ENCODE results near the gene BRF1.
A peak's percentile ranks its signal among the peaks of the same experiment; 100 is the strongest.

Gene BRF1

DNA sequence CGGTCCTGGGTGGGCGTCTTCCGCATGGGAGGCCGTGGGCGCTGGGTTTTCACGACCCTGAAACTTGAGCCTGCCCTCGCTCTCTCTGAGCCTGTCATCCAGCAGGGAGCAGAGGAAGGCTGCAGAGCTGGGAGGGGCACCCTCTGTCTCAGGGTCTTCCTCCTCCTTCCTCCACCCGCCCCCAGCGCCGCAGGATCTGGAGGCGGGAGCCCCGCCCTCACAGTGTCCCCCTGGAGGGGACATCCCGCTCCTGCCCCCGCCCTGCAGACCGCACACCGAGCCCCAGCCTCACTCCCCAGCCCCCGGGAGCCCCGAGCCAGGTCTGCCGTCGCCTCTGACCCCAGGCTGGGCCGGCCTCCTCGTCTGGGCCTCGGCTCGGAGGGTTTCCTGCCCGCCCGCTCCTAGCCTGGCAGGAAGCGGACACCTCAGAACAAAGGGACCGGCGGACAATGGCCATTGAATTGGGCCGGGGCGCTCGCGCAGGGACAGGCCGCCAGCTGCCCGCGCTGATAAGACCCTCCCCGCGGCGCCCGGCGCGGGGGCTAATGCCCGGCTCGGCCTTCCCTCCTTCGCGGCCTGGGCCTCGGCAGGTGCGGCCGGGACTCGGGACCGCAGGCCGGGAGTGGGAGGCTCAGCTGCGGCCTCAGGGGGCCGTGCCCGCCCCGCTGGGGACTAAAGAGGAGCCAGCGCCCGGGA, 104.4 kb downstream of the BRF1 start:
- H3K27me3 ChIP-seq (ENCODE audit: control insufficient read depth in 1 of 2, insufficient read depth in 1 of 2, low read length in 2 of 2): peaks cover 42 to 82% of the 10 kb centered on the region in 2 experiments
- H2BK15ac ChIP-seq (ENCODE audit: low read depth, poor library complexity, severe bottlenecking): no peak overlapping the region
- no peak overlapping the region for H4K8ac ChIP-seq (ENCODE audit: low read length)
- no peak overlapping the region for H3K14ac ChIP-seq (ENCODE audit: low read length in 2 of 2)
- H2BK5ac ChIP-seq (ENCODE audit: low read depth, low read length, poor library complexity, severe bottlenecking): no peak overlapping the region
- H3K27ac ChIP-seq (ENCODE audit: low read length, poor library complexity, severe bottlenecking): no peak overlapping the region
- peaks cover 36% of the 10 kb centered on the region for H3K4me1 ChIP-seq (ENCODE audit: control insufficient read depth, insufficient read depth, low read depth, low read length)
- no peak overlapping the region for H2BK12ac ChIP-seq (ENCODE audit: low read length in 2 of 2)
- H3K18ac ChIP-seq (ENCODE audit: low read depth in 1 of 2, low read length in 2 of 2): no peak overlapping the region
- no peaks in the 10 kb centered on the region for H3K9me3 ChIP-seq (ENCODE audit: control insufficient read depth, low read length)
- H2AK5ac ChIP-seq (ENCODE audit: low read length, severe bottlenecking): no peak overlapping the region
- no peak overlapping the region for H2BK120ac ChIP-seq (ENCODE audit: low read depth, low read length)
- H3K79me1 ChIP-seq (replicated peaks; ENCODE audit: low read length, poor library complexity, severe bottlenecking): no peaks in the 10 kb centered on the region
- H4K91ac ChIP-seq (ENCODE audit: low read length): no peak overlapping the region
- no peak overlapping the region for H3K4ac ChIP-seq (ENCODE audit: low read depth in 1 of 2, low read length in 2 of 2)
- no peak overlapping the region for H3K23ac ChIP-seq (ENCODE audit: low read length in 2 of 2)
- H3K4me2 ChIP-seq (ENCODE audit: low read length, poor library complexity, severe bottlenecking): peak overlapping the region; percentile 30
- H3K4me3 ChIP-seq (ENCODE audit: insufficient read depth in 1 of 2, low read depth in 1 of 2, low read length in 2 of 2): no peak overlapping the region
- no peaks in the 10 kb centered on the region for H3K36me3 ChIP-seq (ENCODE audit: control insufficient read depth in 1 of 2, insufficient read depth in 2 of 2, low read depth in 1 of 2, low read length in 2 of 2)
- no peak overlapping the region for H2AFZ ChIP-seq (ENCODE audit: low read depth, low read length)
- WGBS: 4% methylated on average over 56 of the region's 58 CpGs
- H3K9ac ChIP-seq (ENCODE audit: low read length): no peak overlapping the region
- no peak for DNase-seq

DNA sequence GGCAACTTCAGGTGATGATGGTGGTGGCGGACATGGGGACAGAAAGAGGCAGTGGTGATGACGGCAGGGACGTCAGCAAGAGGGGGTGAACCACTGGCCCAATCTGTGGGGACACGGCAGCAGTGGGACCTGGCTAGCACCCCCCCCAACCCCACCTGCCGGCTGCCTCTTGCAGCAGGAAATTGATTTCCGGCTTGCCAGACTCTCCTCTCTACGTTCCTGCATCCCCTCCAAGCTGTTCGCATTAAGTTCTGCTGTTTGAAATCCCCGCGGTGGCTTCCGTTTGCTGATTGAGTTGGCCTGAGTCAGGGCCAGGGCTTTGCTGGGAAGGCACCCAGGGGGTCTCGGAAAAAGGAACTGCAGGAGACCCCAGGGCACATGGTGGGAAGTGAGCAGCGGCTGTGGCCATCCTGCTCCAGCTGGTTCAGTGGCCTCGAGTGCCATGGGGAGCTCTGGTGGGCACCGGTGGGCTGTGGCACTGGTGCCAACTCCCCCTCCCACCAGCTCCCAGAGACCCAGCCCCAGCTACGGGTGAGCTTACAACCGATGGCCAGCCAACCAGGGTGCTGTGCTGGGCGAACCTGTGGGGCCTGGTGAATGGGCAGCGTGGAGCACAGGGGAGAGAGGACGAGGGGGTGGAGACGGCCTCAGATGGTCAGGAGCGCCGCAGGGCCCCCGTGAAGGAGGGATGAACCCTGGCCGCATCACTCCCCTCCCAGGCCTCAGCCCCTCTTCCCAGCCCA, 105.1 kb downstream of the BRF1 start:
- Histone ChIP-seq H3K27ac (ENCODE audit: low read length, poor library complexity, severe bottlenecking) (no peak overlapping the region), H2BK15ac (ENCODE audit: low read depth, poor library complexity, severe bottlenecking) (no peak overlapping the region), H3K4me3 (ENCODE audit: insufficient read depth in 1 of 2, low read depth in 1 of 2, low read length in 2 of 2) (no peak overlapping the region), H3K9me3 (ENCODE audit: control insufficient read depth, low read length) (no peaks in the 10 kb centered on the region), H4K8ac (ENCODE audit: low read length) (no peak overlapping the region), H3K18ac (ENCODE audit: low read depth in 1 of 2, low read length in 2 of 2) (no peak overlapping the region), H3K23ac (ENCODE audit: low read length in 2 of 2) (no peak overlapping the region), H3K14ac (ENCODE audit: low read length in 2 of 2) (no peak overlapping the region), H2AK5ac (ENCODE audit: low read length, severe bottlenecking) (no peak overlapping the region), H3K36me3 (ENCODE audit: control insufficient read depth in 1 of 2, insufficient read depth in 2 of 2, low read depth in 1 of 2, low read length in 2 of 2) (no peaks in the 10 kb centered on the region), H3K4me1 (ENCODE audit: control insufficient read depth, insufficient read depth, low read depth, low read length) (peaks cover 34% of the 10 kb centered on the region), H4K91ac (ENCODE audit: low read length) (no peak overlapping the region), H3K4ac (ENCODE audit: low read depth in 1 of 2, low read length in 2 of 2) (no peak overlapping the region), H3K27me3 (ENCODE audit: control insufficient read depth in 1 of 2, insufficient read depth in 1 of 2, low read length in 2 of 2) (peaks cover 42 to 82% of the 10 kb centered on the region in 2 experiments), H3K4me2 (ENCODE audit: low read length, poor library complexity, severe bottlenecking) (no peak overlapping the region), H2BK120ac (ENCODE audit: low read depth, low read length) (no peak overlapping the region), H2AFZ (ENCODE audit: low read depth, low read length) (no peak overlapping the region), H2BK5ac (ENCODE audit: low read depth, low read length, poor library complexity, severe bottlenecking) (no peak overlapping the region), H3K79me1 (replicated peaks; ENCODE audit: low read length, poor library complexity, severe bottlenecking) (no peaks in the 10 kb centered on the region), H2BK12ac (ENCODE audit: low read length in 2 of 2) (no peak overlapping the region), H3K9ac (ENCODE audit: low read length) (no peak overlapping the region)
- 42% methylated on average over 24 of the region's 25 CpGs for WGBS
- no peak for DNase-seq

DNA sequence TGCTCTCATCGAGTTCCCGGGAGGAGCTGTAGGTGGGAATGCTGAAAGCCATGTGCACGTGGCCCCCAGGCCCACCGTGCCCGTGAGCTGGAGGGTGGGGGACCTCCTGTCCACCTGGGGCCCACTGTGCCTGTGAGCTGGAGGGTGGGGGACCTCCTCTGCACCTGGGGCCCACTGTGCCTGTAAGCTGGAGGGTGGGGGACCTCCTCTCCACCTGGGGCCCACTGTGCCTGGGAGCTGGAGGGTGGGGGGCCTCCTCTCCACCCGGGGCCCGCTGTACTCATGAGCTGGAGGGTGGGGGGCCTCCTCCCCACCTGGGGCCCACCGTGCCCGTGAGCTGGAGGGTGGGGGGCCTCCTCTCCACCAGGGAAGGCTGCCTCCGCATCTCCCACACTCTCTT, 105.8 kb downstream of the BRF1 start:
- no peak overlapping the region for H3K9ac ChIP-seq (ENCODE audit: low read length)
- H3K4me1 ChIP-seq (ENCODE audit: control insufficient read depth, insufficient read depth, low read depth, low read length): peaks cover 34% of the 10 kb centered on the region
- H2AK5ac ChIP-seq (ENCODE audit: low read length, severe bottlenecking): no peak overlapping the region
- WGBS: 88% methylated on average over 10 of the region's 10 CpGs
- H3K4me2 ChIP-seq (ENCODE audit: low read length, poor library complexity, severe bottlenecking): no peak overlapping the region
- DNase-seq: no peak
- H3K27ac ChIP-seq (ENCODE audit: low read length, poor library complexity, severe bottlenecking): no peak overlapping the region
- H3K27me3 ChIP-seq (ENCODE audit: control insufficient read depth in 1 of 2, insufficient read depth in 1 of 2, low read length in 2 of 2): peaks cover 42 to 81% of the 10 kb centered on the region in 2 experiments
- no peak overlapping the region for H2BK5ac ChIP-seq (ENCODE audit: low read depth, low read length, poor library complexity, severe bottlenecking)
- H3K4ac ChIP-seq (ENCODE audit: low read depth in 1 of 2, low read length in 2 of 2): no peak overlapping the region
- no peaks in the 10 kb centered on the region for H3K79me1 ChIP-seq (replicated peaks; ENCODE audit: low read length, poor library complexity, severe bottlenecking)
- H2BK15ac ChIP-seq (ENCODE audit: low read depth, poor library complexity, severe bottlenecking): no peak overlapping the region
- H3K36me3 ChIP-seq (ENCODE audit: control insufficient read depth in 1 of 2, insufficient read depth in 2 of 2, low read depth in 1 of 2, low read length in 2 of 2): no peaks in the 10 kb centered on the region
- no peak overlapping the region for H2BK12ac ChIP-seq (ENCODE audit: low read length in 2 of 2)
- H3K4me3 ChIP-seq (ENCODE audit: insufficient read depth in 1 of 2, low read depth in 1 of 2, low read length in 2 of 2): no peak overlapping the region
- no peaks in the 10 kb centered on the region for H3K9me3 ChIP-seq (ENCODE audit: control insufficient read depth, low read length)
- no peak overlapping the region for H2BK120ac ChIP-seq (ENCODE audit: low read depth, low read length)
- no peak overlapping the region for H4K8ac ChIP-seq (ENCODE audit: low read length)
- H3K23ac ChIP-seq (ENCODE audit: low read length in 2 of 2): no peak overlapping the region
- no peak overlapping the region for H3K14ac ChIP-seq (ENCODE audit: low read length in 2 of 2)
- H4K91ac ChIP-seq (ENCODE audit: low read length): no peak overlapping the region
- H3K18ac ChIP-seq (ENCODE audit: low read depth in 1 of 2, low read length in 2 of 2): no peak overlapping the region
- H2AFZ ChIP-seq (ENCODE audit: low read depth, low read length): no peak overlapping the region

DNA sequence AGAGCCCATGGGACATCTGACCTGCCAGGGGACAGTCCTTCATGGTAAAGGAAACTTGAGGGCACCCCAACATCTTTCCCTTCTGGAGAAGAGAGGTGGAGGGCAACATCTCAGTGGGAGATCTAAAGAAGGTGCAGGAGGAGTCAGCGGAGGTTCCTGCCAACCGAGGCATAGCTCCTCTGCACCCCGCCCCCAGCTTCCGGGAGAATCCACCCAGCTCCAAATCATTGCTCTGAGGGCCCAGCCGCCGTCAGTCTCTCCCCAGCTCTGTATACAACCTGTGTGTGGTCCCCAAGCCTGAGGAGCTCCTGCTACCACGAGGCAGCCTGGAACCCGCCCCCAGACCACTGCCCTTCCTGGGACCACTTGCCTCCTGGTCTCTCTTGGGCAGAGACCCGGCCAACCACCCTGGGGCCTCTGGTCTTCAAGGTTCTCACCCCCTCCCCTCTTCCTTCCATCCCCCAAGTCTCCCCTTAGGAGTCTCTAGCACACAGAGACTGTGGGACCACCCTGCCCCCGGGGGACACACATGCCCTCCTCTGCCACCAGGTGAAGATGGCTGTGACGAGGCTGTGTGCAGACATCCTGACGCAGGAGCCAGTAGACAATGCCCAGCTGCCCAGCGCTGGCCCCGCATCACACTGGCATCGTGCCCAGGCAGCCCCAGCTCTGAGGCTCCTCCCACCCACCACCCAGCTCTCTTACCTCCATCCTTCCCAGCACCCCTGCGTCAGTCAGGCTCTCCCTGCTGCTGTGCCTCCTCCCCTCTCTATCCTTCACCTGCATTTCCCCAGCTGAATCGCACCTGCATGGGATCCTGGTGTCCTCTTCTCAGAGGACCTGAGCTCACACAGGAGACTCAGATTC, 106.7 kb downstream of the BRF1 start:
- H3K4ac ChIP-seq (ENCODE audit: low read depth in 1 of 2, low read length in 2 of 2): no peak overlapping the region
- 73% methylated on average over 17 of the region's 17 CpGs for WGBS

More for the DNA sequence above, 106.7 kb downstream of the BRF1 start:
- Histone ChIP-seq H3K27ac (ENCODE audit: low read length, poor library complexity, severe bottlenecking) (no peak overlapping the region), H3K9ac (ENCODE audit: low read length) (no peak overlapping the region), H2AFZ (ENCODE audit: low read depth, low read length) (no peak overlapping the region), H3K4me3 (ENCODE audit: insufficient read depth in 1 of 2, low read depth in 1 of 2, low read length in 2 of 2) (no peak overlapping the region), H4K8ac (ENCODE audit: low read length) (no peak overlapping the region), H3K27me3 (ENCODE audit: control insufficient read depth in 1 of 2, insufficient read depth in 1 of 2, low read length in 2 of 2) (peaks cover 44 to 81% of the 10 kb centered on the region in 2 experiments), H3K79me1 (replicated peaks; ENCODE audit: low read length, poor library complexity, severe bottlenecking) (no peaks in the 10 kb centered on the region), H2BK12ac (ENCODE audit: low read length in 2 of 2) (no peak overlapping the region), H3K14ac (ENCODE audit: low read length in 2 of 2) (no peak overlapping the region), H2BK120ac (ENCODE audit: low read depth, low read length) (no peak overlapping the region), H2AK5ac (ENCODE audit: low read length, severe bottlenecking) (no peak overlapping the region), H3K36me3 (ENCODE audit: control insufficient read depth in 1 of 2, insufficient read depth in 2 of 2, low read depth in 1 of 2, low read length in 2 of 2) (no peaks in the 10 kb centered on the region), H3K23ac (ENCODE audit: low read length in 2 of 2) (no peak overlapping the region), H3K4me1 (ENCODE audit: control insufficient read depth, insufficient read depth, low read depth, low read length) (peaks cover 31% of the 10 kb centered on the region), H3K4me2 (ENCODE audit: low read length, poor library complexity, severe bottlenecking) (no peak overlapping the region), H2BK15ac (ENCODE audit: low read depth, poor library complexity, severe bottlenecking) (no peak overlapping the region), H4K91ac (ENCODE audit: low read length) (no peak overlapping the region), H3K9me3 (ENCODE audit: control insufficient read depth, low read length) (no peaks in the 10 kb centered on the region), H2BK5ac (ENCODE audit: low read depth, low read length, poor library complexity, severe bottlenecking) (no peak overlapping the region), H3K18ac (ENCODE audit: low read depth in 1 of 2, low read length in 2 of 2) (no peak overlapping the region)
- DNase-seq: no peak

Measured in mesenchymal stem cell (in vitro differentiated cells and primary cell).